HepG2 (cell line): ENCODE data around the gene MST1. TPM values are rescaled to one million over a fixed set of nuclear protein-coding genes. Genes with fewer than 3 reads are reported as not detected.

Source experiments
- KDM4B ChIP-seq: sonication (generic); formaldehyde crosslinking; IDR thresholded peaks from 2 replicates; pipeline ENCODE4 v1.4.0; 2020; ENCODE audit warnings: missing genetic modification reagents
- MAFG ChIP-seq: sonication (generic); formaldehyde crosslinking; IDR thresholded peaks from 2 replicates; pipeline ENCODE4 v1.5.1; 2020; ENCODE audit warnings: mild to moderate bottlenecking, missing genetic modification reagents
- MBD4 ChIP-seq: IDR thresholded peaks from 2 replicates; pipeline ENCODE4 v1.6.1; 2012; ENCODE audit warnings: low read length, inconsistent platforms, borderline replicate concordance
- MIER2 ChIP-seq: IDR thresholded peaks from 2 replicates; pipeline ENCODE4 v1.6.1; 2016; ENCODE audit warnings: missing biosample characterization, missing genetic modification reagents
- PAWR ChIP-seq: sonication (generic); formaldehyde crosslinking; IDR thresholded peaks from 2 replicates; pipeline ENCODE4 v1.4.0; 2020; ENCODE audit warnings: missing genetic modification reagents, mild to moderate bottlenecking, borderline replicate concordance
- SETDB1 ChIP-seq: sonication (generic); formaldehyde crosslinking; IDR thresholded peaks from 2 replicates; pipeline ENCODE4 v1.5.1; 2020; ENCODE audit warnings: missing genetic modification reagents, mild to moderate bottlenecking, borderline replicate concordance
- SMAD1 ChIP-seq: sonication (generic); formaldehyde crosslinking; IDR thresholded peaks from 2 replicates; pipeline ENCODE4 v1.4.0; 2020; ENCODE audit warnings: missing genetic modification reagents, low read depth, mild to moderate bottlenecking, borderline replicate concordance
- SOX5 ChIP-seq: IDR thresholded peaks from 2 replicates; pipeline ENCODE4 v1.6.1; 2016; ENCODE audit warnings: borderline replicate concordance
- TCF7L2 ChIP-seq: IDR thresholded peaks from 2 replicates; pipeline ENCODE4 v1.6.1; 2011; ENCODE audit warnings: mild to moderate bottlenecking, low read depth, low read length, moderate library complexity
- TOE1 ChIP-seq: sonication (generic); formaldehyde crosslinking; IDR thresholded peaks from 2 replicates; pipeline ENCODE4 v1.4.0; 2020; ENCODE audit warnings: mild to moderate bottlenecking, missing genetic modification reagents
- YY1 ChIP-seq: IDR thresholded peaks from 2 replicates; pipeline ENCODE4 v1.6.1; 2011; ENCODE audit warnings: low read length, low read depth, moderate library complexity, mild to moderate bottlenecking; ENCODE audit not compliant: insufficient read depth, insufficient replicate concordance
- ZFAT ChIP-seq: sonication (generic); formaldehyde crosslinking; conservative IDR thresholded peaks from 2 replicates; pipeline ENCODE4 v1.8.1; 2023; ENCODE audit warnings: missing genetic modification reagents, inconsistent platforms
- ZNF101 ChIP-seq: sonication (generic); formaldehyde crosslinking; IDR thresholded peaks from 2 replicates; pipeline ENCODE4 v1.4.0; 2020; ENCODE audit warnings: mild to moderate bottlenecking, low read depth, missing genetic modification reagents, borderline replicate concordance
- ZNF558 ChIP-seq: sonication (generic); formaldehyde crosslinking; IDR thresholded peaks from 2 replicates; pipeline ENCODE4 v1.9.0; 2022; ENCODE audit warnings: mild to moderate bottlenecking, missing genetic modification reagents, borderline replicate concordance
- ZNF674 ChIP-seq: sonication (generic); formaldehyde crosslinking; IDR thresholded peaks from 2 replicates; pipeline ENCODE4 v1.5.0; 2020; ENCODE audit warnings: low read depth, mild to moderate bottlenecking, missing genetic modification reagents
- ZSCAN31 ChIP-seq: sonication (generic); formaldehyde crosslinking; IDR thresholded peaks from 2 replicates; pipeline ENCODE4 v1.5.0; 2020; ENCODE audit warnings: low read depth, mild to moderate bottlenecking, missing genetic modification reagents
- polyA plus RNA-seq, 8 experiments: library from polyadenylated mRNA; depleted of rRNA in 3 of 8; stranded (reverse) in 7 of 8; unstranded in 1 of 8; fragments of >200 nt; fragmentation: Illumina TruSeq in 4 of 8; extraction: Trizol in 4 of 8; gene quantifications; 2 replicates each; pipeline versions ENCODE4 v1.2.1 to v1.2.3, GENCODE V29; 2011 to 2016; ENCODE audit warnings: low read depth in 4 of 8, missing spikeins in 1 of 8, mixed read lengths in 1 of 8; ENCODE audit not compliant: insufficient read depth in 1 of 8
- total RNA-seq, 5 experiments: library from RNA; depleted of rRNA; stranded (reverse); fragments of >200 nt; fragmentation: Illumina TruSeq; extraction: Trizol; gene quantifications; 2 replicates each; pipeline ENCODE4 v1.2.3, GENCODE V29; 2016; ENCODE audit warnings: low read depth in 1 of 5
- TF ChIP-seq, protein P1 (sequence below): sonication (generic); formaldehyde crosslinking; IDR thresholded peaks from 2 replicates; pipeline ENCODE4 v1.9.0; 2021; ENCODE audit warnings: missing genetic modification reagents, borderline replicate concordance
- TF ChIP-seq, protein P2 (sequence below): sonication (generic); formaldehyde crosslinking; IDR thresholded peaks from 2 replicates; pipeline ENCODE4 v1.4.0; 2020; ENCODE audit warnings: mild to moderate bottlenecking, missing genetic modification reagents
- TF ChIP-seq, protein P3 (sequence below): sonication (generic); formaldehyde crosslinking; IDR thresholded peaks from 2 replicates; pipeline ENCODE4 v1.4.0; 2020; ENCODE audit warnings: missing genetic modification reagents

Gene MST1
- total and polyA plus RNA-seq, 2 of the 13 experiments (the other 11 are each of a cell fraction or from before 2014, with no cell fraction given): 189 to 452 TPM

DNA sequence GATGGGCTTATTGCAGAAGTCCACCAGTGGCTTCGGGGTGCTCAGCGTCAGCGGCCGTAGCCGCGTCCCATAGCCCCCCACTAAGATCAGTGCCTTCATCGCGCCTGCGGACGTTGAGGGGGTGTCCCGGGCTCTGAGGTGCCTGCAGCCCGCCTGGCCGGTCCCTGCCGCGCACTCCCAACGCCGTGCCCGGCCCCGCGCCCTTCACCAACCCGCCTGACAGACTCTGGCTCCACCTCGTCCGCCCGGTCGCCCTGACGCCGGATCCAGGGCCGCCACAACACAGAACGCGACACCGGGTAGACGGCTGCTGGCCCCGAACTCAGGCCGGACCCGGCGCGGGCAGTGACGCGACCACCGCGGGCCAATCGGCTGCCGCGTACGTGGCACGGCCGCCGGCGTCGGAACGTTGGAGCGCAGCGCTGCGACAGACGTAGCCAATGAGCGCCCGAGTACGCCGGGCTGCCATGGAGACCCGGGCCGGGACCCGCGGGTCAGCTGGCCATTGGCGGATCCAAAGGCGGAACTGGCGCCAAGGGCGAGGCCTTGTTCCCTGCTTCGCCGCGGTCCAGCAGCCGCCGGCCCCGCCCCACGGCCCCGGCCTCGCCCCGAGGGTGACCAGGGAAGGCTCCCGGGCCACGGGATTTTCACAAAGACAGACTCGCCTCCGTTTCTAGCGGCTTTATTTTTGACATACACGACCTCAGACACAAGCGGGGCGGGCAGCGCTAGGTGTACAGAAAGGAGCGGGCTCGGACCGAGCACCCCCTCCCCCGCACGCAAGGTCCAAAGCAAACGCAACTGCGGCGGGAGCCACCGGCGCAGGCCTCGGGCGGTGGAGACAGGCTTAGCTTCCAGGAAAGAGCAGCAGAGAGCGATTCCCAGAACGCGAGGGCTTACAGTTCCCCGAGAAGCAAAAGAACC lies 34.6 kb upstream of the MST1 start, which contains the start of gene GMPPB (continued):
- TF ChIP-seq SMAD1 (CRISPR knock-in tag): no peak
- no peak for TF ChIP-seq MBD4
- no peak for TF ChIP-seq TCF7L2
- no peak for TF ChIP-seq TOE1 (CRISPR knock-in tag)
- 0 out of 2 replicates have a peak, but pooled peaks have one; percentile 43 for TF ChIP-seq ZSCAN31 (CRISPR knock-in tag)
- 0 out of 2 replicates have a peak, but pooled peaks have one; percentile 53 for TF ChIP-seq MIER2 (CRISPR knock-in tag)
- no peak for TF ChIP-seq ZNF674 (CRISPR knock-in tag)
- TF ChIP-seq, protein P1, sequence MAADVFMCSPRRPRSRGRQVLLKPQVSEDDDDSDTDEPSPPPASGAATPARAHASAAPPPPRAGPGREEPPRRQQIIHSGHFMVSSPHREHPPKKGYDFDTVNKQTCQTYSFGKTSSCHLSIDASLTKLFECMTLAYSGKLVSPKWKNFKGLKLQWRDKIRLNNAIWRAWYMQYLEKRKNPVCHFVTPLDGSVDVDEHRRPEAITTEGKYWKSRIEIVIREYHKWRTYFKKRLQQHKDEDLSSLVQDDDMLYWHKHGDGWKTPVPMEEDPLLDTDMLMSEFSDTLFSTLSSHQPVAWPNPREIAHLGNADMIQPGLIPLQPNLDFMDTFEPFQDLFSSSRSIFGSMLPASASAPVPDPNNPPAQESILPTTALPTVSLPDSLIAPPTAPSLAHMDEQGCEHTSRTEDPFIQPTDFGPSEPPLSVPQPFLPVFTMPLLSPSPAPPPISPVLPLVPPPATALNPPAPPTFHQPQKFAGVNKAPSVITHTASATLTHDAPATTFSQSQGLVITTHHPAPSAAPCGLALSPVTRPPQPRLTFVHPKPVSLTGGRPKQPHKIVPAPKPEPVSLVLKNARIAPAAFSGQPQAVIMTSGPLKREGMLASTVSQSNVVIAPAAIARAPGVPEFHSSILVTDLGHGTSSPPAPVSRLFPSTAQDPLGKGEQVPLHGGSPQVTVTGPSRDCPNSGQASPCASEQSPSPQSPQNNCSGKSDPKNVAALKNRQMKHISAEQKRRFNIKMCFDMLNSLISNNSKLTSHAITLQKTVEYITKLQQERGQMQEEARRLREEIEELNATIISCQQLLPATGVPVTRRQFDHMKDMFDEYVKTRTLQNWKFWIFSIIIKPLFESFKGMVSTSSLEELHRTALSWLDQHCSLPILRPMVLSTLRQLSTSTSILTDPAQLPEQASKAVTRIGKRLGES (CRISPR knock-in tag): no peak
- TF ChIP-seq SOX5: peak; percentile 22; the same call in 1 of the 2 replicates
- TF ChIP-seq ZNF558: peak; percentile 60; the same call in 1 of the 2 replicates
- TF ChIP-seq ZNF101 (CRISPR knock-in tag): 0 out of 2 replicates have a peak, but pooled peaks have one; percentile 22
- peak; percentile 74; the same call in 1 of the 2 replicates for TF ChIP-seq PAWR (CRISPR knock-in tag)
- no peak for TF ChIP-seq SETDB1 (CRISPR knock-in tag)
- no peak for TF ChIP-seq KDM4B (CRISPR knock-in tag)
- TF ChIP-seq, protein P2, sequence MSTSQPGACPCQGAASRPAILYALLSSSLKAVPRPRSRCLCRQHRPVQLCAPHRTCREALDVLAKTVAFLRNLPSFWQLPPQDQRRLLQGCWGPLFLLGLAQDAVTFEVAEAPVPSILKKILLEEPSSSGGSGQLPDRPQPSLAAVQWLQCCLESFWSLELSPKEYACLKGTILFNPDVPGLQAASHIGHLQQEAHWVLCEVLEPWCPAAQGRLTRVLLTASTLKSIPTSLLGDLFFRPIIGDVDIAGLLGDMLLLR (CRISPR knock-in tag): peak; percentile 81; the same call in 1 of the 2 replicates
- no peak for TF ChIP-seq MAFG (CRISPR knock-in tag)
- TF ChIP-seq, protein P3, sequence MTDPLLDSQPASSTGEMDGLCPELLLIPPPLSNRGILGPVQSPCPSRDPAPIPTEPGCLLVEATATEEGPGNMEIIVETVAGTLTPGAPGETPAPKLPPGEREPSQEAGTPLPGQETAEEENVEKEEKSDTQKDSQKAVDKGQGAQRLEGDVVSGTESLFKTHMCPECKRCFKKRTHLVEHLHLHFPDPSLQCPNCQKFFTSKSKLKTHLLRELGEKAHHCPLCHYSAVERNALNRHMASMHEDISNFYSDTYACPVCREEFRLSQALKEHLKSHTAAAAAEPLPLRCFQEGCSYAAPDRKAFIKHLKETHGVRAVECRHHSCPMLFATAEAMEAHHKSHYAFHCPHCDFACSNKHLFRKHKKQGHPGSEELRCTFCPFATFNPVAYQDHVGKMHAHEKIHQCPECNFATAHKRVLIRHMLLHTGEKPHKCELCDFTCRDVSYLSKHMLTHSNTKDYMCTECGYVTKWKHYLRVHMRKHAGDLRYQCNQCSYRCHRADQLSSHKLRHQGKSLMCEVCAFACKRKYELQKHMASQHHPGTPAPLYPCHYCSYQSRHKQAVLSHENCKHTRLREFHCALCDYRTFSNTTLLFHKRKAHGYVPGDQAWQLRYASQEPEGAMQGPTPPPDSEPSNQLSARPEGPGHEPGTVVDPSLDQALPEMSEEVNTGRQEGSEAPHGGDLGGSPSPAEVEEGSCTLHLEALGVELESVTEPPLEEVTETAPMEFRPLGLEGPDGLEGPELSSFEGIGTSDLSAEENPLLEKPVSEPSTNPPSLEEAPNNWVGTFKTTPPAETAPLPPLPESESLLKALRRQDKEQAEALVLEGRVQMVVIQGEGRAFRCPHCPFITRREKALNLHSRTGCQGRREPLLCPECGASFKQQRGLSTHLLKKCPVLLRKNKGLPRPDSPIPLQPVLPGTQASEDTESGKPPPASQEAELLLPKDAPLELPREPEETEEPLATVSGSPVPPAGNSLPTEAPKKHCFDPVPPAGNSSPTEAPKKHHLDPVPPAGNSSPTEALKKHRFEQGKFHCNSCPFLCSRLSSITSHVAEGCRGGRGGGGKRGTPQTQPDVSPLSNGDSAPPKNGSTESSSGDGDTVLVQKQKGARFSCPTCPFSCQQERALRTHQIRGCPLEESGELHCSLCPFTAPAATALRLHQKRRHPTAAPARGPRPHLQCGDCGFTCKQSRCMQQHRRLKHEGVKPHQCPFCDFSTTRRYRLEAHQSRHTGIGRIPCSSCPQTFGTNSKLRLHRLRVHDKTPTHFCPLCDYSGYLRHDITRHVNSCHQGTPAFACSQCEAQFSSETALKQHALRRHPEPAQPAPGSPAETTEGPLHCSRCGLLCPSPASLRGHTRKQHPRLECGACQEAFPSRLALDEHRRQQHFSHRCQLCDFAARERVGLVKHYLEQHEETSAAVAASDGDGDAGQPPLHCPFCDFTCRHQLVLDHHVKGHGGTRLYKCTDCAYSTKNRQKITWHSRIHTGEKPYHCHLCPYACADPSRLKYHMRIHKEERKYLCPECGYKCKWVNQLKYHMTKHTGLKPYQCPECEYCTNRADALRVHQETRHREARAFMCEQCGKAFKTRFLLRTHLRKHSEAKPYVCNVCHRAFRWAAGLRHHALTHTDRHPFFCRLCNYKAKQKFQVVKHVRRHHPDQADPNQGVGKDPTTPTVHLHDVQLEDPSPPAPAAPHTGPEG (CRISPR knock-in tag): peak; percentile 27
- no peak for TF ChIP-seq ZFAT (CRISPR knock-in tag)
- TF ChIP-seq YY1: no peak
